Loucy (cell line): ENCODE results near the gene BHLHA15.

Experiments
- EZH2phosphoT487 ChIP-seq: fragments of 200-600 bp; IDR thresholded peaks from 2 replicates; pipeline ENCODE4 v1.6.1; 2018; ENCODE audit warnings: antibody characterized with exemption, mild to moderate bottlenecking, moderate library complexity, borderline replicate concordance
- TF ChIP-seq, protein P1 (sequence below): fragments of 200-600 bp; sonication (generic); conservative IDR thresholded peaks from 2 replicates; pipeline ENCODE4 v1.5.1; 2014; ENCODE audit warnings: mild to moderate bottlenecking, antibody characterized with exemption, low read length

GRCh38 chr7:98221611-98222532 is 10.6 kb downstream of the BHLHA15 start:
- TF ChIP-seq, protein P1, sequence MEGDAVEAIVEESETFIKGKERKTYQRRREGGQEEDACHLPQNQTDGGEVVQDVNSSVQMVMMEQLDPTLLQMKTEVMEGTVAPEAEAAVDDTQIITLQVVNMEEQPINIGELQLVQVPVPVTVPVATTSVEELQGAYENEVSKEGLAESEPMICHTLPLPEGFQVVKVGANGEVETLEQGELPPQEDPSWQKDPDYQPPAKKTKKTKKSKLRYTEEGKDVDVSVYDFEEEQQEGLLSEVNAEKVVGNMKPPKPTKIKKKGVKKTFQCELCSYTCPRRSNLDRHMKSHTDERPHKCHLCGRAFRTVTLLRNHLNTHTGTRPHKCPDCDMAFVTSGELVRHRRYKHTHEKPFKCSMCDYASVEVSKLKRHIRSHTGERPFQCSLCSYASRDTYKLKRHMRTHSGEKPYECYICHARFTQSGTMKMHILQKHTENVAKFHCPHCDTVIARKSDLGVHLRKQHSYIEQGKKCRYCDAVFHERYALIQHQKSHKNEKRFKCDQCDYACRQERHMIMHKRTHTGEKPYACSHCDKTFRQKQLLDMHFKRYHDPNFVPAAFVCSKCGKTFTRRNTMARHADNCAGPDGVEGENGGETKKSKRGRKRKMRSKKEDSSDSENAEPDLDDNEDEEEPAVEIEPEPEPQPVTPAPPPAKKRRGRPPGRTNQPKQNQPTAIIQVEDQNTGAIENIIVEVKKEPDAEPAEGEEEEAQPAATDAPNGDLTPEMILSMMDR: no peak
- no peak for TF ChIP-seq EZH2phosphoT487
